ENCODE measurements around the gene ZNF611.

DNA sequence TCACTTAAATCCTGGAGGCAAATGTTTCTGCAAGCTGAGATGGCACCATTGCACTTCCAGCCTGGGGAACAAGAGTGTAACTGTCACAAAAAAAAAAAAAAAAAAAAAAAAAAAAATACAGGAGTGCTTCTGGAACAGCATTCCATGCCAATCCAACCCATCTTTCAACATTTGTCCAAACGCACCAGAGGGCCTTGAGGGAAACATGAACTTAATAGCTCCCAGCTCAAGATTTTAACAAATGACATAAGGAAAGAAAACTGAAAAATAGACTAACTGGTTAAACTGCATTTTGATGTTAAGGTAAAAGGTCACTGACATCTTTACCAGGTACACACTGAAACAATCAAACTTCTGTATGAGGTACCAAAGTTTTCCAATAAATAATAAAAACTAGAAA, 49.0 kb downstream of the ZNF611 start:
- TF ChIP-seq CTCF (IDR thresholded peaks at IDR 0.05) (no peak), REST (IDR thresholded peaks at IDR 0.05; ENCODE audit: insufficient read depth in 1 of 2, low read depth in 2 of 2, low read length in 1 of 2) (no peak), SIN3A (IDR thresholded peaks at IDR 0.05; ENCODE audit: borderline replicate concordance, insufficient read depth, low read depth, low read length) (no peak), POLR2AphosphoS5 (IDR thresholded peaks at IDR 0.05; ENCODE audit: low read depth, low read length) (no peak), TCF7L2 (IDR thresholded peaks at IDR 0.05; ENCODE audit: low read depth, low read length) (no peak)
